ENCODE data around the gene LANCL1.

GRCh38 chr2:210522399-210522798, 45.8 kb upstream of the LANCL1 start:
- no peak for TF ChIP-seq CTCF (IDR thresholded peaks at IDR 0.05; ENCODE audit: poor library complexity, severe bottlenecking)
- TF ChIP-seq EZH2 (IDR thresholded peaks at IDR 0.05; ENCODE audit: borderline replicate concordance, insufficient read depth, low read length, poor library complexity, severe bottlenecking) = no peak
- TF ChIP-seq MXI1 (conservative IDR thresholded peaks at IDR 0.05; ENCODE audit: poor library complexity, severe bottlenecking) = no peak
- TF ChIP-seq SMC3 (conservative IDR thresholded peaks at IDR 0.05; ENCODE audit: poor library complexity) = no peak
- no peak for TF ChIP-seq REST (IDR thresholded peaks at IDR 0.05; ENCODE audit: borderline replicate concordance)
